ENCODE measurements around the gene DUSP2. TPM values are rescaled to one million over a fixed set of nuclear protein-coding genes. Genes with fewer than 3 reads are reported as not detected.

Gene DUSP2
- total RNA-seq, 4 donors from 2014 or later = 2.7 to 28.1 (median 5.6) TPM

- Histone ChIP-seq H3K4me3 (no peak overlapping the region), H3K36me3 (no peaks in the 10 kb centered on the region), H3K9me3 (peaks cover 0 to 10% (median 4%) of the 10 kb centered on the region in 4 donors), H3K27ac (no peak overlapping the region), H3K4me1 (no peaks in the 10 kb centered on the region), H3K27me3 (no peaks in the 10 kb centered on the region)
- no peak for TF ChIP-seq POLR2A (IDR thresholded peaks at IDR 0.05)
- TF ChIP-seq, protein P1, sequence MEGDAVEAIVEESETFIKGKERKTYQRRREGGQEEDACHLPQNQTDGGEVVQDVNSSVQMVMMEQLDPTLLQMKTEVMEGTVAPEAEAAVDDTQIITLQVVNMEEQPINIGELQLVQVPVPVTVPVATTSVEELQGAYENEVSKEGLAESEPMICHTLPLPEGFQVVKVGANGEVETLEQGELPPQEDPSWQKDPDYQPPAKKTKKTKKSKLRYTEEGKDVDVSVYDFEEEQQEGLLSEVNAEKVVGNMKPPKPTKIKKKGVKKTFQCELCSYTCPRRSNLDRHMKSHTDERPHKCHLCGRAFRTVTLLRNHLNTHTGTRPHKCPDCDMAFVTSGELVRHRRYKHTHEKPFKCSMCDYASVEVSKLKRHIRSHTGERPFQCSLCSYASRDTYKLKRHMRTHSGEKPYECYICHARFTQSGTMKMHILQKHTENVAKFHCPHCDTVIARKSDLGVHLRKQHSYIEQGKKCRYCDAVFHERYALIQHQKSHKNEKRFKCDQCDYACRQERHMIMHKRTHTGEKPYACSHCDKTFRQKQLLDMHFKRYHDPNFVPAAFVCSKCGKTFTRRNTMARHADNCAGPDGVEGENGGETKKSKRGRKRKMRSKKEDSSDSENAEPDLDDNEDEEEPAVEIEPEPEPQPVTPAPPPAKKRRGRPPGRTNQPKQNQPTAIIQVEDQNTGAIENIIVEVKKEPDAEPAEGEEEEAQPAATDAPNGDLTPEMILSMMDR (IDR thresholded peaks at IDR 0.05) = no peak
- peak in 2 of 3 donors; percentile 34 for DNase-seq
These were observed 42.5 kb downstream of the DUSP2 start for GRCh38 chr2:96102596-96103186.

DNA sequence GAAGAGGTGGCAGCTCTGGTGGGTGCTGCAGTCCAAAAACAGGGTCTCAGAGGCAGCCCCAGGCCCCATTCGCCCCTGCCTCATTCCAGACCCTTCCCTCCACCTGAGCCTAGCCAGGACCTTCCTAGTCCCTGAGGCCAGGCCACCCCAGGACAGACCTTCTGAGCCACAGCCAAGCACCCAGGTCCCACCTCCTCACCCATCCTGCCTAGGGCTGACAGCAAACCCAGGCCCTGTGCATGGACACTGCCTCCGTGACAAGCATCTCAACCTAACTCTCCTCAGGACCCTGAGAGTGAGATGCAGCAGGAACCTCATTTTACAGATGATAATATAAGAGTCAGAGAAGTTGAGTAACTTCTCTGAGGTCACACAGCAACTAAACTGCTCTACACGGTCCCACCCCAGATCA lies 44.3 kb downstream of the DUSP2 start:
- TF ChIP-seq, protein P1 (IDR thresholded peaks at IDR 0.05) = no peak
- no peak for TF ChIP-seq POLR2A (IDR thresholded peaks at IDR 0.05)
- Histone ChIP-seq H3K27ac (no peak overlapping the region), H3K4me3 (no peak overlapping the region), H3K9me3 (peaks cover 0 to 10% (median 4%) of the 10 kb centered on the region in 4 donors), H3K4me1 (no peaks in the 10 kb centered on the region), H3K36me3 (no peaks in the 10 kb centered on the region), H3K27me3 (no peaks in the 10 kb centered on the region)
- peak in 2 of 3 donors; percentile 28 to 30 for DNase-seq

GRCh38 chr2:96099861-96100798 lies 45.1 kb downstream of the DUSP2 start:
- TF ChIP-seq, protein P1 (IDR thresholded peaks at IDR 0.05) = no peak
- no peak for TF ChIP-seq POLR2A (IDR thresholded peaks at IDR 0.05)
- no peaks in the 10 kb centered on the region for H3K36me3 ChIP-seq
- peaks cover 0 to 3% (median 0%) of the 10 kb centered on the region in 4 donors for H3K9me3 ChIP-seq
- H3K27ac ChIP-seq = peak overlapping the region in 2 of 4 donors; percentile 13 to 53
- DNase-seq = peak in 2 of 3 donors; percentile 25 to 38
- H3K27me3 ChIP-seq = no peaks in the 10 kb centered on the region
- no peaks in the 10 kb centered on the region for H3K4me1 ChIP-seq
- H3K4me3 ChIP-seq = no peak overlapping the region

GRCh38 chr2:96098900-96099590 lies 46.2 kb downstream of the DUSP2 start:
- TF ChIP-seq, protein P1 (IDR thresholded peaks at IDR 0.05) = no peak
- no peak for TF ChIP-seq POLR2A (IDR thresholded peaks at IDR 0.05)
- Histone ChIP-seq H3K36me3 (no peaks in the 10 kb centered on the region), H3K27ac (peak overlapping the region in 1 of 4 donors; percentile 53), H3K4me3 (no peak overlapping the region), H3K4me1 (no peaks in the 10 kb centered on the region), H3K27me3 (no peaks in the 10 kb centered on the region), H3K9me3 (no peaks in the 10 kb centered on the region)
- DNase-seq = peak in 2 of 3 donors; percentile 13 to 38

All from Peyer's patch (tissue), 4 donors.